Body of pancreas (tissue), 4 donors: ENCODE data around the gene CYP8B1. TPM values are rescaled to one million over a fixed set of nuclear protein-coding genes. Genes with fewer than 3 reads are reported as not detected.
A peak's percentile ranks its signal among the peaks of the same experiment; 100 is the strongest.

Experiments
- ATAC-seq: fragments of 150-250 bp; one replicate; pipeline ENCODE4 v1.9.1; 2016
- DNase-seq, 4 donors: peaks; one replicate each; pipeline ENCODE4 v3.0.0-alpha.2; 2019
- H3K27ac ChIP-seq, 4 donors: fragments of 200-600 bp; sonication (generic); 1 replicate in 3 of 4; 2 replicates in 1 of 4; pipeline versions ENCODE4 v1.5.1 to v1.6.1; 2016 to 2019; ENCODE audit warnings: mild to moderate bottlenecking in 1 of 4, mixed read lengths in 1 of 4, moderate library complexity in 1 of 4
- H3K27me3 ChIP-seq, 2 donors: fragments of 200-600 bp; sonication (generic); one replicate each; pipeline ENCODE4 v1.6.0; 2016; ENCODE audit warnings: mild to moderate bottlenecking in 1 of 2
- H3K36me3 ChIP-seq, 2 donors: fragments of 200-600 bp; sonication (generic); replicated peaks in 1 of 2; 2 replicates each; pipeline ENCODE4 v1.5.1; 2016; ENCODE audit warnings: low read depth in 2 of 2; ENCODE audit not compliant: insufficient read depth in 1 of 2
- H3K4me1 ChIP-seq: fragments of 200-600 bp; sonication (generic); one replicate; pipeline ENCODE4 v1.6.0; 2016
- H3K4me3 ChIP-seq, 2 donors: fragments of 200-600 bp; sonication (generic); 1 replicate in 1 of 2; 2 replicates in 1 of 2; pipeline ENCODE4 v1.5.1; 2016 to 2019
- H3K9me3 ChIP-seq, 3 donors: fragments of 200-600 bp; sonication (generic); 1 replicate in 2 of 3; 2 replicates in 1 of 3; pipeline ENCODE4 v1.5.1; 2016
- CTCF ChIP-seq, 7 experiments: fragments of 450-650 bp in 4 of 7; fragments of 200-600 bp in 3 of 7; sonication (generic) in 3 of 7; IDR thresholded peaks; one replicate each; pipeline ENCODE4 v1.5.1; 2016 to 2019; ENCODE audit warnings: antibody characterized with exemption in 7 of 7
- POLR2A ChIP-seq, 3 donors: fragments of 450-650 bp; IDR thresholded peaks; one replicate each; pipeline ENCODE4 v1.6.1; 2016; ENCODE audit warnings: antibody characterized with exemption in 3 of 3, mild to moderate bottlenecking in 2 of 3
- WGBS, 2 donors: methylation state at CpG; one replicate each; pipeline ENCODE4 v1.1.5; 2017; 5-methylcytosine and 5-hydroxymethylcytosine counted together
- intact Hi-C: fragments of 100-400 bp; cut with DNase I; formaldehyde crosslinking; loops from one replicate; pipeline ENCODE4 v1.15.1; 2023
- total RNA-seq, 2 donors: library from RNA; depleted of rRNA; stranded (reverse); fragments of >200 nt; gene quantifications; one replicate each; pipeline ENCODE4 v1.1.0, GENCODE V29; 2016

The CYP8B1 gene
- total RNA-seq, 2 donors from 2014 or later: not detected

- no peak for TF ChIP-seq CTCF (IDR thresholded peaks at IDR 0.05)
- TF ChIP-seq POLR2A (IDR thresholded peaks at IDR 0.05): no peak
- intact Hi-C loops: no loop called here
- no peaks in the 10 kb centered on the region for H3K27me3 ChIP-seq
- H3K4me3 ChIP-seq: no peak overlapping the region
- no peak for ATAC-seq
- no peak overlapping the region for H3K27ac ChIP-seq
- H3K9me3 ChIP-seq: no peaks in the 10 kb centered on the region
- peaks cover 8% of the 10 kb centered on the region for H3K4me1 ChIP-seq
- no peaks in the 10 kb centered on the region for H3K36me3 ChIP-seq
- no peak for DNase-seq
- WGBS, 2 donors: 70 to 78% methylated on average over 9 of the region's 9 CpGs
These were observed 2.3 kb downstream of the CYP8B1 start for GRCh38 chr3:42873221-42873982.

GRCh38 chr3:42872718-42873117 lies 3.0 kb downstream of the CYP8B1 start:
- Histone ChIP-seq H3K9me3 (no peaks in the 10 kb centered on the region), H3K27me3 (no peaks in the 10 kb centered on the region)

GRCh38 chr3:42871592-42872196 lies 4.0 kb downstream of the CYP8B1 start:
- H3K4me3 ChIP-seq: no peak overlapping the region
- no peaks in the 10 kb centered on the region for H3K9me3 ChIP-seq
- no peak overlapping the region for H3K27ac ChIP-seq
- peaks cover 8% of the 10 kb centered on the region for H3K4me1 ChIP-seq
- intact Hi-C loops: no loop called here
- no peaks in the 10 kb centered on the region for H3K27me3 ChIP-seq
- H3K36me3 ChIP-seq: no peaks in the 10 kb centered on the region
- no peak for TF ChIP-seq POLR2A (IDR thresholded peaks at IDR 0.05)
- no peak for TF ChIP-seq CTCF (IDR thresholded peaks at IDR 0.05)
- ATAC-seq (no peak), DNase-seq (peak; percentile 25 to 72 (median 40))
- WGBS, 2 donors: 22 to 23% methylated on average over 3 to 5 of the region's 5 CpGs

More at GRCh38 chr3:42872718-42873117, 3.0 kb downstream of the CYP8B1 start:
- 86 to 91% methylated on average over 1 of the region's 1 CpG for WGBS, 2 donors
- no peaks in the 10 kb centered on the region for H3K36me3 ChIP-seq
- TF ChIP-seq CTCF (IDR thresholded peaks at IDR 0.05): no peak
- no peak for TF ChIP-seq POLR2A (IDR thresholded peaks at IDR 0.05)
- no peak overlapping the region for H3K27ac ChIP-seq
- ATAC-seq: no peak
- intact Hi-C loops: no loop called here
- H3K4me3 ChIP-seq: no peak overlapping the region
- DNase-seq: no peak
- peaks cover 8% of the 10 kb centered on the region for H3K4me1 ChIP-seq

GRCh38 chr3:42868841-42869240 lies 6.8 kb downstream of the CYP8B1 start:
- no peak overlapping the region for H3K27ac ChIP-seq
- DNase-seq: no peak
- peaks cover 8% of the 10 kb centered on the region for H3K4me1 ChIP-seq
- H3K36me3 ChIP-seq: no peaks in the 10 kb centered on the region
- no peaks in the 10 kb centered on the region for H3K9me3 ChIP-seq
- TF ChIP-seq POLR2A (IDR thresholded peaks at IDR 0.05) (no peak), CTCF (IDR thresholded peaks at IDR 0.05) (no peak)
- no peaks in the 10 kb centered on the region for H3K27me3 ChIP-seq
- H3K4me3 ChIP-seq: no peak overlapping the region
- intact Hi-C loops: no loop called here
- no peak for ATAC-seq
- WGBS, 2 donors: 59 to 71% methylated on average over 5 of the region's 5 CpGs
